HG03521 (cell line): Measurements from ENCODE around the gene CSNK1G3.

ENCODE experiments used
- ATAC-seq: cut with Tn5 transposase; IDR thresholded peaks from one replicate; pipeline ENCODE4 v1.9.1; 2021; ENCODE audit warnings: mild to moderate bottlenecking, moderate library complexity; ENCODE audit not compliant: unreplicated experiment

Gene CSNK1G3

DNA sequence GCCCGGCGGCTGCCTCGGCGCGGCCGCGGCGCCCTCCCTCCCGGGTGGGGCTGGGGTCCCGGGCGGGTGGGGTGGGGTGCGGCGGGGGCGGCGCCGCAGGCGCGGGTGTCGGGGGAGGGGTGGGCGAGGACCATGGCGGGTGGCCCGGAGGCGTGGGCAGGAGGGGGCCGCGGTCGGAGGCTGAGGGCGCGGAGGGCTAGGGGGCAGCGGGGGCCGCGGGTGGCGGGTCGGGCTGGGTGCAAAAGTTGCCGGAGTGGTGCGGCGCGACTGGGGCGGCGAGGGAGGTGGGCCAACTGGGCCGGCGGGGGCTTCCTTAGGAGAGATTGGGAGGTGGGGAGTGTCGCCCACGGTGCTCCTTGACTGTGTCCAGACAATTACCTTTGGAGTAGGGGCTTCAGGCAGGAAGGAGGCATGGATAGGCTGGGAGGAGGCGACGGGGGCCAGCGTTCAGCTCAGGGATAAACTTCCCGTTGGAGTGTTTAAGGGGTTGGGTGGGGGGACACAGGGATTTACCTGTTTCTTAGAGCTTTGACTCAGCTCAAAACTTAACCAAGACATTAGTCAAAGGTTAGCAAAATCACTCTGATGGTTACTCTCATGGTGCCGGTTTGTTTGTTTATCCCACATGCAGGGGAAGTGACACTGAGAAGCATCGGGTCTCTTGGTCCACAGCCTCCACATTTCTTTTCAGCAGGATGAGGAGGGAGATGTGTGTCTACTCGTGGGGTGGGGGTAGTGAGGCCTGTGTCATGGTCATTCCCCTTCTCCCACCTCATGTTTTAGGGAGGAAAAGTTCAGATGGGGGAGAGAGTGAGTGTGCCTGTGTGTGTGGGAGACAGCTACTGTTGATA lies 859 bp downstream of the CSNK1G3 start:
- ATAC-seq = peak; percentile 21

GRCh38 chr5:123514615-123515355 lies 2.8 kb downstream of the CSNK1G3 start:
- no peak for ATAC-seq

- no peak for ATAC-seq
Observed at GRCh38 chr5:123515904-123516303, 3.9 kb downstream of the CSNK1G3 start.

DNA sequence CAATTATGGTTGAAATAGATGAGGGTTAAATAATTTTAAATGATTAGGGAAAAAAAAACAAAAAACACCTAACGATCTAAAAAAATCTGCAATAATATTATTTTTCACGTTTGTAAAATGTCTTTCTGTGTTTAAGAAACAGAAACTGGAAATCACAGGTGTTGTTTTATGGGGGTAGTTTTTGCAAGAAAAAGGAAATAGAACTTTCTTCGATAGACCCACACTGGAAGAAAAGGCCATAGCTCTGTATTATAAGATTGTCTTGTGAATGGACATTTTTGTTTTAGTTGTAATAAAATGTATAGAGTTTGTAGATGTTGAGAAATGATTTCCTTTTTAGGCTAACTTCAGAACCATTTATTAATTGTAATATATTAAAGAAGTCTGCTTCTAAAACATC lies 5.5 kb downstream of the CSNK1G3 start:
- no peak for ATAC-seq

GRCh38 chr5:123518111-123518510 lies 6.1 kb downstream of the CSNK1G3 start:
- ATAC-seq = no peak

GRCh38 chr5:123520677-123521247 lies 8.8 kb downstream of the CSNK1G3 start:
- ATAC-seq = peak; percentile 64

DNA sequence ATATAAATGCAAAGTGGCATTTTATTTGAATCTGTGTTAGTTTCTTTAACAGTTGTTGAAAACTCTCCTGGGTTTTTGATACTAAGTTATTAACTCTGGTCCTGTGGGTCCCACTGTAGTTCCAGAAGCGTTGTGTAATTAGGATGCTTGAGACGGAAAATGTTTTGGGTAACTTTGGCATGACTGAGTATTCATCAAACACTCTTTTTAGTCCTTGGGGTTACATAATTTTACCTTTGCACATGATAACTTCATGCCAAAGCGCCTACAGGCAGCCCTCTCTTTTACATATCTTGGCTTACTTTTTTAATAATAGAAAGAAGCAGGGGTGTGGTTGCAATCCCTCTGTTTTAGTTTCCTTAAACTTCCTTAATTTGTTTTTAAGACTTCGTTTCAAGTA lies 12.2 kb downstream of the CSNK1G3 start:
- ATAC-seq = no peak

DNA sequence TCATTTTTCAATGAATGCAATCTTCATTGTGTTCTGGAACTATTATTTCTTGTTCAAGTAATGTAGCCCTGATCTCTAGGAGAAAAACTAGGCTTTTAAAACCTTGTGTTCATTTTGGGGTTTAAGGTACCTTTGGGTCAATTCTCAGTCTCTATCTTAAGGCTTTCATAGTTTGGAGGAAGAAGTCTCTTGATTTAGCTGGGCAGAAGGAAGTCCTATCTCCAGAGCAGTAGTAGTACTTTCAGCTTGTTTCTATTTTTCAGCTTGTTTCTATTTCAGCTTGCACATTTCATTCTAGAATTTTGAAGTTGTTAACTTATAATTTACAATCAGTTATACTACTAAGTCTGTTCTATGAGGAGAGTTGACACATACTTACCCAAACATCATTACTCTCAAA lies 15.2 kb downstream of the CSNK1G3 start:
- ATAC-seq = no peak

DNA sequence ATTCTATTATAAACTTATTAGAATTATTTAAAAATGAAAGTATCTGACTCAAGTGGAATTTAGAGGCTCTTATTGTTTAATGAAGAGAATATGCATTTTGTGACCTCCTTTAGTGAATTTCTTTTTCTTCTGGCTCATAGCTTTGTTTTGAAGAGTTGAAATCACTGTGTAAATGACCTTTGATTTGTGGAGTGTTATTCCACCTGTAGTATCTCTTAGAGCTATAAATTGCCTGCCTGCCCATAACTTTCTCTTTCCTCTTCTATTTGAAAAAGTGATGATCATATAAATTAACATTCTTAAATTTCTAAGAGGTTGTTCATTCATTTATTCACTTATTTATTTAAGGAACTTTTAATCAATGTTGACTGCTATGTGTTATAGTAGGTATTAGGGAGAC lies 16.1 kb downstream of the CSNK1G3 start:
- ATAC-seq = no peak

DNA sequence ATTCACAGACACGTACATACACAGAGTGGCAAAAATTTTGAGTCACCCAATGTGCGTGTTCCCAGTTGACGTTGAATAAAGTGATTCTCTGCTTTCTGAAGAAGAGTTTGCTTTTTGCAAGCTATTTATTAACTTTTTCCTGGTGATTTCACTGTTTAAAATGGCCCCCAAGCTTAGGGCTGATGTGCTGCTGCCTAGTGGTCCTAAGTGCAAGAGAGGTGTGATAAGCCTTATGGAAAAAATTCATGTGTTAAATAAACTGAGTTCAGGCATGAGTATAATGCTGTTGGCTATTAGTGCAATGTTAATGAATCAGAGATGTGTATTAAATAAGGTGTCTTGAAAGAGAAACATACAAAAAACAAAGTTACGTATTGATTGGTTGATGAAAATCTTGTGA lies 16.9 kb downstream of the CSNK1G3 start:
- ATAC-seq = no peak

- no peak for ATAC-seq
Observed at GRCh38 chr5:123530728-123531127, 18.8 kb downstream of the CSNK1G3 start.

DNA sequence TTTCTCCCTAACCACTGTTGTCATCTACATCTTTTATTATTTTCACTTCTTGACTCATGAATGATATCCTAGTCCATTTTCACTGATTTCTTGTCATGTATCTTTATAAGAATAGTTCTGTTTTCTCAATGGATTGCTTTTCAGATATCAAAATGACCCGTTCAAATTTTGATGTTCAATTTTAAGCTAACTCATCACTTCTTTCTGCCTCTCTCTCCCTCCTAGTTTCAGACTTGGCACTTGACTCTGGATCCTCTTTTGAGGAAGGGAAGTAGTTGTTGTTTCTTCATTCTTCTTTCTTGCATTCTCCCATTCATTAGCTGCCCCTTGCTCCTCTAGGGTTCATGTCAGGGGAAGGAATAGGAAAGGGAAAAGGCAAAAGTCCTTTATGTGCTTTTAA lies 23.7 kb downstream of the CSNK1G3 start:
- no peak for ATAC-seq

DNA sequence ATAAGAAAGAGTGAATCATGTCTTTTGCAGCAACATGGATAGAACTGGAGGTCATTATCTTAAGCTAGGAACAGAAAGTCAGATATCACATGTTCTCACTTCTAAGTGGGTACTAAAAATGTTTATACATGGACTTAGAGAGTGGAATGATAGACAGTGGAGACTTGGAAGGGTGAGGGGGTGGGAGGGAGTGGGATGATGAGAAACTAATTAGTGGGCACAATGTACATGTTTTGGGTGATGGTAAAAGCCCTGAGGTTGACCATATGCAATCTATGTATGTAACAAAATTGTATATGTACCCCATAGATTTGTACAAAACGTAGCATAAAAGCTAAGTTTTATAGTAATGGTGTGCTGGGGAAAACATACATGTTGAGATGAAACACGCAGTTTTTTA lies 25.3 kb downstream of the CSNK1G3 start:
- ATAC-seq = no peak

- ATAC-seq = no peak
Observed at GRCh38 chr5:123537845-123538244, 25.9 kb downstream of the CSNK1G3 start.

- no peak for ATAC-seq
Observed at GRCh38 chr5:123538670-123539459, 26.9 kb downstream of the CSNK1G3 start.

DNA sequence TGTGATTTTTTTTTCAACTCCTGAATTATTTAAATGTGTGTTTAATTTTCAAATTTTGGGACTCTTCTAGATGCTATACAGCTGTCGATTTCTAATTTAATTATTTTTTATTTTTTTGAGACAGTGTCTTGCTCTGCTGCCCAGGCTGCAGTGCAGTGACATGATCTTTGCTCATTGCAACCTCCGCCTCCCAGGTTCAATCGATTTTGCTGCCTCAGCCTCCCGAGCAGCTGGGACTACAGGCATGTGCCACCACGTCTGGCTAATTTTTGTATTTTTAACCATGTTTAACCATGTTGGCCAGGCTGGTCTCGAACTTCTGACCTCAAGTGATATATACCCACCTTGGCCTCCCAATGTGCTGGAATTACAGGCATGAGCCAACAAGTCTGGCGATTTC lies 28.6 kb downstream of the CSNK1G3 start:
- ATAC-seq = no peak

GRCh38 chr5:123543438-123543837 lies 31.5 kb downstream of the CSNK1G3 start:
- no peak for ATAC-seq

GRCh38 chr5:123545506-123545905 lies 33.5 kb downstream of the CSNK1G3 start:
- no peak for ATAC-seq

GRCh38 chr5:123546657-123547056 lies 34.7 kb downstream of the CSNK1G3 start:
- no peak for ATAC-seq

DNA sequence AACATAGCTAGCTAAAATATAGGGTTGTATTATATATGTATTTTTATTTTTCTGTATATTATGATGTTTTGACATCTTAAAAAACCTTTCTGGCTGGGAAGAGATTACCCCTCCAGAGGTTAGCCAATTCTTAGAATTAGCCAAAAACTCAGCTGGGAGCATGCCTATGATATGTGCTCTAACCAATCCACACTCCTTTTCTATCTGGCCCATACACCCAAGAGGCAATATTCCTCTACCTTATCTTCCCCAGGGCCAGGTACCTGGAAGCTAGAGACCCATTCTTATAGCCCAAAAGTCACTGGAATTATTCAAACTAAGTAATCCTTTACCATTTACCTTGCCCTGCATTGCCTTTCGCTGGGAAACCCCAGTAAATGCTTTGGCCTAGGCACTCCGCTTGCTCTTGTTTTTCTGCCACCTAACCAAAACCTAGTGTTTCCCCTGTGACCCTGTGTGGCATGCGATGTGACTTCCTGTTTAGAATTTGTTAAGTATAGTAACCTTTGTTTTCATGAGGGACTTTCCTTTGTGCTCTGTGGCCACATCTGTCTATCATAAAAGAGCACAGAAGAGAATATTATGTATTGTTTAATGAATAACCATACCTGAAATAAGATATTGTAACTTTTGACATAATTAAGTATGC lies 37.4 kb downstream of the CSNK1G3 start:
- ATAC-seq = peak; percentile 98

- no peak for ATAC-seq
Observed at GRCh38 chr5:123554601-123555000, 42.6 kb downstream of the CSNK1G3 start.
